HEK293T (cell line): Measurements from ENCODE around the gene ZDHHC17.

Experiments
- ARNT ChIP-seq: fragments of 450-650 bp; IDR thresholded peaks from 2 replicates; pipeline ENCODE4 v1.6.1; 2017; ENCODE audit warnings: mild to moderate bottlenecking
- BHLHE40 ChIP-seq: fragments of 450-650 bp; IDR thresholded peaks from 2 replicates; pipeline ENCODE4 v1.6.1; 2016; ENCODE audit warnings: mild to moderate bottlenecking, moderate library complexity, borderline replicate concordance
- CTBP1 ChIP-seq: fragments of 450-650 bp; IDR thresholded peaks from 2 replicates; pipeline ENCODE4 v1.6.1; 2016; ENCODE audit warnings: borderline replicate concordance
- ELF4 ChIP-seq: fragments of 450-650 bp; IDR thresholded peaks from 2 replicates; pipeline ENCODE4 v1.6.1; 2017; ENCODE audit warnings: antibody characterized with exemption
- FOXA1 ChIP-seq: fragments of 450-650 bp; IDR thresholded peaks from 2 replicates; pipeline ENCODE4 v1.6.1; 2016; ENCODE audit warnings: mild to moderate bottlenecking
- FOXK2 ChIP-seq: fragments of 450-650 bp; IDR thresholded peaks from 2 replicates; pipeline ENCODE4 v1.6.1; 2016; ENCODE audit warnings: mild to moderate bottlenecking
- FOXM1 ChIP-seq: fragments of 450-650 bp; IDR thresholded peaks from 2 replicates; pipeline ENCODE4 v1.6.1; 2017; ENCODE audit warnings: mild to moderate bottlenecking, borderline replicate concordance
- HDGF ChIP-seq: fragments of 450-650 bp; IDR thresholded peaks from 2 replicates; pipeline ENCODE4 v1.6.1; 2017; ENCODE audit warnings: antibody characterized with exemption, borderline replicate concordance
- NFRKB ChIP-seq: fragments of 450-650 bp; IDR thresholded peaks from 2 replicates; pipeline ENCODE4 v1.6.1; 2016; ENCODE audit warnings: mild to moderate bottlenecking, moderate library complexity
- SP1 ChIP-seq: fragments of 450-650 bp; IDR thresholded peaks from 2 replicates; pipeline ENCODE4 v1.6.1; 2017
- SUZ12 ChIP-seq: fragments of 450-650 bp; IDR thresholded peaks from 2 replicates; pipeline ENCODE4 v1.6.1; 2016; ENCODE audit warnings: mild to moderate bottlenecking
- TARDBP ChIP-seq: fragments of 450-650 bp; IDR thresholded peaks from 2 replicates; pipeline ENCODE4 v1.6.1; 2016

DNA sequence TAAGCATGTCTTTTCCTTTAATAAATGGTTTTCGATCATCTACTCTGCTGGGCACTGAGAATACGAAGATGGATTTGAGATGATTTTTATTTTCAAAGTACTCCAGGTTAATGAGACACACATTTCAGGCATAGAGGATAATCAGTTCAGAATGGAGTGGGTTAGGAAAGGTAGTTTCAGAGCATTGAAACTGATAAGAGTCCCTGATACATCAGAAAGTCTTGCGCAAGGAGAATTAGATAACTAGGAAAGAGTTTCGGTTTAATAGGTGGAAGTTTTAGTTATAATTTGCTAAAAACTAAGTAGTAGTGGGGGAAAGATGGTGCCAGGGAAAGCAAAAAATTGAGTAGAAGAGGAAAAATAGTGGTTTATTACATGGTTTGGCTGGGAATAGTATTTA lies 50.1 kb downstream of the ZDHHC17 start:
- TF ChIP-seq ELF4 (no peak), NFRKB (no peak), BHLHE40 (no peak), SP1 (no peak), HDGF (no peak), FOXM1 (no peak), FOXA1 (no peak), CTBP1 (no peak), SUZ12 (no peak), ARNT (no peak), FOXK2 (no peak), TARDBP (no peak)
